Measurements from ENCODE around the gene HMGB1.

GRCh38 chr13:30487075-30487470 lies 21.3 kb upstream of the HMGB1 start:
- TF ChIP-seq EZH2 (IDR thresholded peaks at IDR 0.05; ENCODE audit: low read length, unreplicated experiment) (no peak), CTCF (conservative IDR thresholded peaks at IDR 0.05; ENCODE audit: low read depth, low read length) (no peak)
